ENCODE data around the gene CRLF1.
"Not testable (repeated sequence)": the region's sequence is repeated elsewhere in the genome, so short reads cannot be mapped to it uniquely, and the experiment has no call there.

The CRLF1 gene

DNA sequence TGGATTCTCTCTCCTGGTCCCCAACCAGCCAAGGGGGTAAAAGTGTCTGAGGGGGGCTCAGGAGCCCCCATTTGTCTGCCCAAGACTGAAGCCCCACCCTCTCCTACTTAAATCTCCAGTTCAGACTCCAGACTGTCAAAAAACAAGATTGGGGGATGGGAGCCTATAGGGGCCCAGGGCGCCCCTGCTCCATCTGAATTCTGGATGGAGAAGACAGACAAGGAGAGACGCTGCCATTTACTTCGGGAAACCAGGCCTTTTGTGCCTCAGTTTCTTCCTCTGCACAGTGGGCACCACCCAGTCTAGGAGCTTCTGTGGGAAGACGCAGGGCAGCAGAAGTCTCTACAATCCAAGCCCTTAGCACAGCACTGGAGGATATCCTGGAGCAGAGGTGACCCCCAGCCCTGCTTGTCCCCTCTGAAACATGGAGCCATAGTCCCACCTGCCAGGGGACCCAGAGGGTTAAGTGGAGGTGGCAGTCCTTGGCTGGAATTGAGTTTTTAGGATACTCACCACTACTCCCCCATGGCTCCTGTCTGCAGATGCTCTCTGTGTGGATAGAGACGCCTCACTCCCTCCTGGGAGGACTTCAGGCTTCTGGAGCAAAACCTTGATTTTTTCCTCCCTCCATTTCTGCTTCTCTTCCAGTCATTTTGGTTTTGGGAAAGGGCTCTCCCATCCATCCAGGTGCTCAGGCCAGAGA lies 1.7 kb upstream of the CRLF1 start:
- DNase-seq: no peak

- DNase-seq: no peak
Measured at GRCh38 chr19:18607226-18608101, 865 bp upstream of the CRLF1 start.

DNA sequence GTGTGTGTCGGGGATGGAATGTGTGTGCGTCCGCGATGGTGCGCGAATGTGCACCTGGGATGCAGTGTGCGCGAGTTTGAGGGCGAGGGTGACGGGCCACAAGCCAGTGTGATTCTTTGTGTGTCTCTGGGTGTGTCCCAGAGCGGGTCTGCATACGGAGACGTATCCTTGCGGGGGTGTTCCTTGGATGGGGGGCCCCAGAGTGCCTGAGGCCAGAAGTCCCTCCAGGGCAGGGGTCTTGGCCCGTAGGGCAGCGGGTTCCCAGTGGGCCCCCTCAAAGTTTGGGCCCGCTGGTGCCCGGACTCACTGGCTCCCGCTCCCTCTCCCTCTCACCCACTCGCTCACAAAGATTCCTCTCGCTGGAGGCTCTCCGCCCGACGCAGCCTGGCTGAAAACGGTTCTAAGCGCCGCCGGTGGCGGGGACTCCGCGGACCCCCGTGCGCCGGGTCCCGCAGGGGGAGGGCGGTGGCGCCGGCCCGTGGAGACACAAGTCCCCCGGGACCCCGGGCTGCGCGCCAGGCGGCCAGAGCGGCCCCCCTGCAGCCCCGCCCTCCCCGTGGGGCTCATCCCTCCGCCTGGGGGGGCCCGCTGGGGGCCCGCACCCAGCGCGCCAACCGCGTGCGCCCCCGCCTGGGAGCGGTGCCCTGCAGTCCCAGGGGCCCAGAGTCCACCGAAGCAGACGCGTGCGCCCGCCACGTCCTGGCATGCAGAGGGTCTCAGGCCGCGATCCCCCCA lies 886 bp downstream of the CRLF1 start:
- DNase-seq: no peak

- no peak for DNase-seq
Measured at GRCh38 chr19:18605196-18605545, 1.4 kb downstream of the CRLF1 start.

GRCh38 chr19:18604820-18605159 lies 1.8 kb downstream of the CRLF1 start:
- DNase-seq: no peak

DNA sequence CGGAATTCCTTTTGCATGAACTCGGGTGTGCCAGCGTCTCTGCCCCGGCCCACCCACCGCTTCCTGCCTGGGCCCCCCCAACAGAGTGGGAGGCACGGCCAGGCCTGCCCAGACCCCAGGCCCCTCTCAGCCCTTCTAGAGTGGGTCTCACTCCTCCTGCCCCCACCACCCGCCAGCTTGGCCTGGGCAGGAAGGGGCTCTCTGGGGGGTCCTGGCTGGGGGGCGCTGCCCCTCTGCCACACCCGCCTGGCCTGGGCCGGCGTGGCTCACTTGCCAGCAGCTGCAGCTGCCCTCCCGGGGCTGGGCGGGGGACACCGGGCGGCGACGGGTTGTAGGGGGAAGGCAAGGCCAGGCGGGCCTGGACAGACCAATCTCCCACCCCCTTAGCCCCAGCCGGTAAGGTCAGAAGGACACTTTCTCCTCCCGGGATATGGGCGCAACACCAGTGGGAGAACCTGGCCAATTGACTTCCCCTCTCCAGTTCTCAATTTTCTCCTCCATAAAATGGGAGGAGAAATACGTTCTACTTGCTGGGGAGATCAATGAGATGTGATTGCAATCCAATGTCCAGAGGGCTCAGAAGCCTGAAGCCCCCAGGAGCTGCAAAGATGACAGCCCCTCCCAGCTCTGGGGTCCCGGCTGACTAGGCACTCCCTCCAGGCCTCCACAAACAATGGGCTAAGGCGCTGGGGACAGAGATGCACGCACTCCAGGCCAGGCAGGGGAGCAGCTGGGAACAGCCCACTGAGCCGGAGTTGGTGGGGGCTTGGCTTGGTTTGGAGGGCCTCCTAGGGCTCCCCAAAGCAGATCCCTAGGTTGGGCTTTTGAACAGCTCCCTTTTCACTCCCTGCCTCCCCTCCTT lies 2.4 kb downstream of the CRLF1 start:
- no peak for DNase-seq

GRCh38 chr19:18603255-18603957 lies 3.2 kb downstream of the CRLF1 start:
- DNase-seq: no peak

GRCh38 chr19:18601875-18602274 lies 4.7 kb downstream of the CRLF1 start:
- DNase-seq: no peak

GRCh38 chr19:18600692-18601397 lies 5.8 kb downstream of the CRLF1 start:
- DNase-seq: not testable (repeated sequence)

- no peak for DNase-seq
Measured at GRCh38 chr19:18599485-18599884, 7.1 kb downstream of the CRLF1 start.

GRCh38 chr19:18597809-18598660 lies 8.6 kb downstream of the CRLF1 start:
- DNase-seq: no peak

DNA sequence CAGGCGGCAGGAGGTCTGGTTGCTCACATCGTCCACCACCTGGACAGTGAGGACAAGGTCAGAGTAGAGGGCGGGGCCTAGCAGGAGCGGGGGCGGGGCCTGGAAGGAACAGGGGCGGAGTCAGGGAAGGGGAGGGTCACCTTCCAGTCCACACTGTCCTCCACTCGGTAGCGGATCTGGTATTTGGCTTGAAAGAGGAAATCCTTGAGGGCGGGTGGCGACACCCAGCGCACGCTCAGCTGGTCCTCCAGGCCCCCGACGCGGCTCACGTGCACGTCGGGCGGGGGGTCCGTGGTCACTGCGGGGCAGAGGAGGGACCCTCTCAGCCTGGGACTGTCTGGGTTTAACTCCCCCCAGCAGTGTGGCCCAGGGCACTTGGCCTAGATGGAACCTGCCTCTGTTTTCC lies 9.8 kb downstream of the CRLF1 start:
- DNase-seq: peak; percentile 81

DNA sequence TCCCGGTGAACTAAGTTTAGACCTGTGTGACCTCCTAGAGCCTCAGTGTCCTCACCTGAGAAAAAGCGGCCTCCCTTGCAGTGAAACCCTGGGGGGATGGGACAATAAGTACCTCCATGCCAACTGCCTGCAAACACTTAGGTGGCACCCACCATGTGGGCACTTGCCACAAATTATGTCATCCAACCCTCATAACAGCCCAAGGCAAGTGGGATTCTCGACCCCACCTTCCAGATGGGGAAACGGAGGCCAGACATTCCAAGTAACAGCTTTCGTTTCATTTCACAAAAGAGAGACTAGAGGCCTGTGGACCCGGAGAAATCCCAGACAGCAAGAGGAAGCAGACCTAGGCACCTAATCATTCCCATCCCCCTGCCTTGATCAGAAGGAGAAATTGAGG lies 11.1 kb downstream of the CRLF1 start:
- DNase-seq: no peak

- no peak for DNase-seq
Measured at GRCh38 chr19:18594824-18595373, 11.7 kb downstream of the CRLF1 start.

- peak; percentile 62 for DNase-seq
Measured at GRCh38 chr19:18594096-18594823, 12.3 kb downstream of the CRLF1 start.

- DNase-seq: no peak
Measured at GRCh38 chr19:18593367-18594095, 13.1 kb downstream of the CRLF1 start.

DNA sequence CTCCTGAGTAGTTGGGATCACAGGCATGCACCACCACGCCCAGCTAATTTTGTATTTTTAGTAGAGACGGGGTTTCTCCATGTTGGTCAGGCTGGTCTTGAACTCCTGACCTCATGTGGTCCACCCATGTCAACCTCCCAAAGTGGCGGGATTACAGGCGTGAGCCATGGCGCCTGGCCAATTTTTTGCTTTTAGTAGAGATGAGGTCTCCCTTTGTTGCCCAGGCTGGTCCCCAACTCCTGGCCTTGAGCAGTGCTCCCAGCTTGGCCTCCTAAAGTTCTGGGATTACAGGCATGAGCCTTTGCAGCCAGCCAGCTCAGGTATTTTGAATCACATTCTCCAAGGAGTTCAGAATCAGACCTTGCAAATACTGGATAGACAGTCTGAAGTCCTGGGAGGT lies 13.9 kb downstream of the CRLF1 start:
- not testable (repeated sequence) for DNase-seq

DNA sequence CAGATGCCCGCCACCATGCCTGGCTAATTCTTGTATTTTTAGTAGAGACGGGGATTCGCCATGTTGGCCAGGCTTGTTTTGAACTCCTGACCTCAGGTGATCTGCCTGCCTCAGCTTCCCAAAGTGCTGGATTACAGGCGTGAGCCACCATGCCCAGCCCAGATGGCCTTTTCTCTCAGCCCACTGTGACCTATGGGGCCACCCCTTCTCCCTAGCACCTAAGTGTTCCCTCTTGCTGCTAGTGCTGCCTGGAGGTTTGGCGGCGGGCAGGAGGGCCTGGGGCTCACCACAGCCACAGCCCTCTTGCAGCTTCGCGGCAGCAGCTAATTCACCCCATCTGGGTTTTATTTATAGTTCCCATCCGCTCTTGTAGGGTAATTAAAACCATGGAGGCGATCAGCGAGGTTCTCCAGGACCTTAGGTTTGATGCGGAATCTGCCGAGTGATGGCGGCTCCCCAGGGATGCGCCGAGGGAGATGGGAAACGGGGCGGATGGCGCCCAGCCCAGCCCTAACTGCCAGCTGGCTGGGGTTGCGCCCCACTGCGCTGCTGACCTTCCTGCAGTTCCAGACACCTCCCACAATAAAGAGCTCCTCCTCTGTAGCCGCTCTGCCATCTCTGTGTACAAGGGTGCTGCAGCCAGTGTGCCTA lies 14.7 kb downstream of the CRLF1 start:
- no peak for DNase-seq

Measured in inflammatory macrophage treated with lipopolysaccharide for 4 hours (primary cell).